CD8-positive, alpha-beta memory T cell (primary cell): ENCODE data around the gene GLMN. TPM values are rescaled to one million over a fixed set of nuclear protein-coding genes. Genes with fewer than 3 reads are reported as not detected.

Experiments used
- CTCF ChIA-PET: fragments of 350-600 bp; sonication (Branson Sonifier 250); formaldehyde crosslinking; loops from one replicate; lab custom pipeline; 2021; ENCODE audit warnings: antibody characterized with exemption; lab: Charles Lee
- POLR2A ChIA-PET: fragments of 350-600 bp; sonication (Branson Sonifier 250); formaldehyde crosslinking; loops from one replicate; lab custom pipeline; 2021; ENCODE audit warnings: antibody characterized with exemption; lab: Charles Lee
- DNase-seq, 5 donors: peaks; one replicate each; pipeline versions ENCODE4 v3.0.0 to v3.0.0-alpha.2; 2020 to 2022; ENCODE audit warnings: mixed read lengths in 1 of 5
- H3K27ac ChIP-seq: one replicate; pipeline ENCODE4 v1.7.0; 2013; ENCODE audit warnings: low read depth, mild to moderate bottlenecking, low read length, moderate library complexity
- H3K27me3 ChIP-seq: 2 replicates; pipeline ENCODE4 v1.7.0; 2013; ENCODE audit warnings: low read length, mild to moderate bottlenecking; ENCODE audit not compliant: insufficient read depth, poor library complexity, severe bottlenecking
- H3K36me3 ChIP-seq: 2 replicates; pipeline ENCODE4 v1.7.0; 2013; ENCODE audit warnings: mild to moderate bottlenecking, low read length, moderate library complexity; ENCODE audit not compliant: insufficient read depth
- H3K4me1 ChIP-seq: 2 replicates; pipeline ENCODE4 v1.7.0; 2013; ENCODE audit warnings: mild to moderate bottlenecking, low read length, moderate library complexity; ENCODE audit not compliant: insufficient read depth
- H3K4me3 ChIP-seq: 2 replicates; pipeline ENCODE4 v1.7.0; 2013; ENCODE audit warnings: mild to moderate bottlenecking, low read length
- H3K9me3 ChIP-seq: 2 replicates; pipeline ENCODE4 v1.7.0; 2013; ENCODE audit warnings: mild to moderate bottlenecking, low read length
- H3K27ac Mint-ChIP-seq, 8 donors: one replicate each; pipeline ENCODE4 v1.8.0; 2020 to 2021; ENCODE audit warnings: mixed read lengths in 8 of 8, mild to moderate bottlenecking in 6 of 8, inconsistent platforms in 3 of 8, moderate library complexity in 3 of 8
- H3K27me3 Mint-ChIP-seq, 2 donors: one replicate each; pipeline ENCODE4 v1.8.0; 2020 to 2021; ENCODE audit warnings: mixed read lengths in 2 of 2, mild to moderate bottlenecking in 1 of 2, moderate library complexity in 1 of 2
- H3K36me3 Mint-ChIP-seq, 3 donors: one replicate each; pipeline ENCODE4 v1.8.0; 2020 to 2021; ENCODE audit warnings: mixed read lengths in 3 of 3, inconsistent platforms in 1 of 3, mild to moderate bottlenecking in 1 of 3
- H3K4me1 Mint-ChIP-seq, 3 donors: one replicate each; pipeline ENCODE4 v1.8.0; 2020 to 2021; ENCODE audit warnings: mixed read lengths in 3 of 3, inconsistent platforms in 1 of 3, mild to moderate bottlenecking in 1 of 3
- H3K4me3 Mint-ChIP-seq, 7 donors: one replicate each; pipeline ENCODE4 v1.8.0; 2020 to 2021; ENCODE audit warnings: mixed read lengths in 7 of 7, mild to moderate bottlenecking in 6 of 7, moderate library complexity in 4 of 7, inconsistent platforms in 2 of 7
- H3K9me3 Mint-ChIP-seq, 5 donors: one replicate each; pipeline ENCODE4 v1.8.0; 2020 to 2022; ENCODE audit warnings: mixed read lengths in 5 of 5, mild to moderate bottlenecking in 3 of 5, moderate library complexity in 2 of 5, inconsistent platforms in 1 of 5
- polyA plus RNA-seq: library from polyadenylated mRNA; unstranded; fragments of 300-500 nt; fragmentation: Illumina TruSeq; gene quantifications from one replicate; pipeline ENCODE4 v1.2.3, GENCODE V29; 2021
- total RNA-seq, 2 experiments: library from RNA; stranded (reverse); gene quantifications; one replicate each; pipeline ENCODE4 v1.2.3, GENCODE V29; 2021

The GLMN gene
- total and polyA plus RNA-seq, 3 experiments from 2014 or later: 11.1 to 20.1 (median 20.1) TPM

DNA sequence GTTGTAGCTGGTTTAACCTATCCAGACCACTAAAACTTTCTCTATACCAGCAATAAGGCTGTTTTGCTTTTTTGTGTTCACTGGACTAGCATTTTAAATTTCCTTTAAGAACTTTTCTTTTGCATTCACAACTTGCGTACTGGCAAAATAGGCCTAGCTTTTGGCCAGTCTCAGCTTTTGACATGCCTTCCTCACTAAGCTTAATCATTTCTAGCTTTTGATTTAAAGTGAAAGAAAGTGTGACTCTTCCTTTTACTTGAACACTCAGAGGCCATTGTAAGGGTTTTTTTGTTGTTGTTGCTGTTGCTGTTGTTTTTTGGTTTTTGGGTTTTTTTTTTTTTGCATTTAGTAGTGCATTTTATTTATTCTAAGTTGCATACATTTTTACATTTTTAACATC lies 15.2 kb upstream of the GLMN start:
- Mint-ChIP-seq H3K36me3 (peaks cover 0 to 15% (median 3%) of the 10 kb centered on the region in 3 donors), H3K4me1 (peaks cover 66 to 81% (median 81%) of the 10 kb centered on the region in 3 donors), H3K27ac (peak overlapping the region; percentile 57 to 97 (median 88)), H3K4me3 (peak overlapping the region in 3 of 7 donors; percentile 5 to 47 (median 18)), H3K27me3 (no peaks in the 10 kb centered on the region), H3K9me3 (no peaks in the 10 kb centered on the region)
- POLR2A ChIA-PET: interaction anchor here (1.2 kb wide), 2 partner anchors 169 to 173 kb away, joined by 7 to 10 read pairs; partner anchors contain the start of gene GFI1
- Histone ChIP-seq H3K27ac (no peak overlapping the region), H3K36me3 (no peaks in the 10 kb centered on the region), H3K4me3 (no peak overlapping the region), H3K9me3 (no peaks in the 10 kb centered on the region), H3K27me3 (no peaks in the 10 kb centered on the region), H3K4me1 (peaks cover 66% of the 10 kb centered on the region)
- DNase-seq: no peak
- CTCF ChIA-PET: interaction anchor here (2.5 to 5.3 kb wide), 3 partner anchors 15 to 282 kb away, joined by 7 to 63 read pairs (median 7); partner anchors contain the start of gene GFI1

DNA sequence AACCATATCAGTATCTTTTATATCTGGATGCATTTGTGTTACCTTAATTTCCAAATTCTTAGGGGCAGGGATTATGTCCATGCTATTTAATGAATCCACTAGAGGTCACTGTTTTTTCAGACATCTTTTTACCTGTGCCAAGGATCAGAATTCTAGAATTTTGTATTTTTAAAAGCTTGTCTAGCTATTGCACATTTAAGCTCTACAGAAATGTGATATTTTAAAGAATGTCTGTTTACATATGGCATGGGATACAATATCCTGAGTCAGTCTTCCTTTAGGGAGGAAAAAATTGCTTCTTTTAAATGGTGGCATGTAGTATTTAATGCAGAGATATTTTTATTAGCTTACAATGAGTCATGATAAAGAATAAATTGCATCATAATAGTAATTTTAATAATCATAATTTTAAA lies 11.4 kb upstream of the GLMN start:
- H3K36me3 Mint-ChIP-seq: peaks cover 0 to 42% (median 12%) of the 10 kb centered on the region in 3 donors
- no peaks in the 10 kb centered on the region for H3K27me3 ChIP-seq

DNA sequence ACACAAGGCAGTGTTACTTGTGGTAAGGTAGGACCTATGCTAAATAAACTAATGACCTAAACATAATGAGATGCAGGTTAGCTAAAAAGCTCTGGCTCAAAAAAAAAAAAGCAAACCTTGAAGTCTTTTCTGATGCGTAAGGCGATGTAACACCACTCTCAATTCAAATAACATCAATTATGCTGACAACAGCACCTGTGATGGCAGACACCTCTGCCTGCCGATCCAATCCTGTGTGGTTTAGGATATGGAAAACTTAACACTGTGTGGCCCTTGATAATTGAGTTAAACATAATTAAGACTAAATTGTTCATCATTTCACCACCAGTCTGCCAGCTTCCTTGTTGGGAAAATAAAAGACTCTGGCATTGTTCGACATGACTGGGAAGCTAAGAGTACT lies 9.2 kb upstream of the GLMN start:
- H3K27ac Mint-ChIP-seq: peak overlapping the region in 2 of 8 donors; percentile 4 to 5
- no peak overlapping the region for H3K4me3 Mint-ChIP-seq
- H3K9me3 Mint-ChIP-seq: no peaks in the 10 kb centered on the region
- no peaks in the 10 kb centered on the region for H3K27me3 ChIP-seq
- peaks cover 14% of the 10 kb centered on the region for H3K4me1 ChIP-seq
- peaks cover 0 to 56% (median 12%) of the 10 kb centered on the region in 3 donors for H3K36me3 Mint-ChIP-seq
- H3K27me3 Mint-ChIP-seq: no peaks in the 10 kb centered on the region
- no peak overlapping the region for H3K4me3 ChIP-seq
- ChIA-PET CTCF (interaction anchor here (0.9 to 5.0 kb wide), 5 partner anchors 10 to 316 kb away, joined by 3 to 63 read pairs (median 4); partner anchors contain the start of gene GFI1), POLR2A (interaction anchor here (0.5 to 0.6 kb wide), 2 partner anchors 55 to 76 kb away, joined by 3 read pairs; no protein-coding TSS in a partner anchor)
- H3K4me1 Mint-ChIP-seq: peaks cover 18 to 26% (median 26%) of the 10 kb centered on the region in 3 donors
- no peak overlapping the region for H3K27ac ChIP-seq
- DNase-seq: no peak
- no peaks in the 10 kb centered on the region for H3K36me3 ChIP-seq
- no peaks in the 10 kb centered on the region for H3K9me3 ChIP-seq

More for the DNA sequence above, 11.4 kb upstream of the GLMN start:
- no peak overlapping the region for H3K27ac ChIP-seq
- no peak overlapping the region for H3K4me3 Mint-ChIP-seq
- POLR2A ChIA-PET: interaction anchor here (0.5 to 1.1 kb wide), 3 partner anchors 152 to 177 kb away, joined by 3 to 5 read pairs (median 3); partner anchors contain the start of gene GFI1
- H3K9me3 Mint-ChIP-seq: no peaks in the 10 kb centered on the region
- no peaks in the 10 kb centered on the region for H3K27me3 Mint-ChIP-seq
- no peaks in the 10 kb centered on the region for H3K36me3 ChIP-seq
- peaks cover 28% of the 10 kb centered on the region for H3K4me1 ChIP-seq
- no peaks in the 10 kb centered on the region for H3K9me3 ChIP-seq
- H3K4me3 ChIP-seq: no peak overlapping the region
- peak in 2 of 5 donors; percentile 29 to 31 for DNase-seq
- peak overlapping the region in 4 of 8 donors; percentile 3 to 66 (median 23) for H3K27ac Mint-ChIP-seq
- CTCF ChIA-PET: interaction anchor here (0.6 to 5.0 kb wide), 25 partner anchors 10 to 314 kb away, joined by 3 to 63 read pairs (median 4); partner anchors contain the start of gene GFI1
- H3K4me1 Mint-ChIP-seq: peaks cover 33 to 44% (median 44%) of the 10 kb centered on the region in 3 donors

DNA sequence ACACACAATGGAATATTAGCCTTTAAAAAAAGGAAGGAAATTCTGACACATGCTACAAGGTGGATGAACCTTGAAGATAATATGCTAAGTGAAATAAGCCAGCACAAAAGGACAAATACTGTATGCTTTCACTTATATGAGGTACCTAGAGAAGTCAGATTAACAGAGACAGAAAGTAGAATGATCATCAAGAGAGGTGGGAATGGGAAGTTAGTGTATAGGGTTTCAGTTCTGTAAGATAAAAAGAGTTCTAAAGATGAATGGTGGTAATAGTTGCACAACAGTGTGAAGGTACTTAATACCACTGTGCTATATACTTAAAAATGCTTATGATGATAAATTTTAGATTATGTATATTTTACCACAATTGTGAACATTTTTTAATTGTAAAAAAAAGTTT lies 7.2 kb upstream of the GLMN start:
- no peak overlapping the region for H3K4me3 ChIP-seq
- H3K27ac Mint-ChIP-seq: peak overlapping the region in 3 of 8 donors; percentile 0 to 81 (median 8)
- H3K36me3 Mint-ChIP-seq: peaks cover 0 to 60% (median 12%) of the 10 kb centered on the region in 3 donors
- no peak for DNase-seq
- no peak overlapping the region for H3K4me3 Mint-ChIP-seq
- ChIA-PET POLR2A (no interaction called here), CTCF (no interaction called here)
- no peaks in the 10 kb centered on the region for H3K36me3 ChIP-seq
- no peaks in the 10 kb centered on the region for H3K9me3 ChIP-seq
- H3K9me3 Mint-ChIP-seq: no peaks in the 10 kb centered on the region
- no peak overlapping the region for H3K27ac ChIP-seq
- no peaks in the 10 kb centered on the region for H3K27me3 Mint-ChIP-seq
- no peaks in the 10 kb centered on the region for H3K27me3 ChIP-seq
- H3K4me1 ChIP-seq: peaks cover 2% of the 10 kb centered on the region
- H3K4me1 Mint-ChIP-seq: peaks cover 11 to 18% (median 18%) of the 10 kb centered on the region in 3 donors

DNA sequence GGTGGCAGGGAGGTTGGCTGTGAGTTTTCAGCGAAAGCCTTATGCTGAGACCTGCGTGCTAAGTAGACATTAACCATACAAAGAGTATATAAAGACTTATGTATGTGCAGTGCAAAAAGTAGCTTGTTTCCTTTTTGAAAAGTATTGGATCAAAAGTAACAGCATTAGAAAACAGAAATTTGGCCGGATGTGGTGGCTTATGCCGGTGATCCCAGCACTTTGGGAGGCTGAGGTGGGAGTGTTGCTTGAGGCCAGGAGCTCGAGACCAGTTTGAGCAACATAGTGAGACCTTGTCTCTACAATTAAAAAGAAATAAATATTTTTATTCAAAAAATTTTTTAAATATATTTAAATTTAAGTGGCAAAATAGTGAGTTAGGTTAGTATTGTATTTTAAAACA lies 2.2 kb upstream of the GLMN start:
- no peaks in the 10 kb centered on the region for H3K9me3 Mint-ChIP-seq
- POLR2A ChIA-PET: no interaction called here

DNA sequence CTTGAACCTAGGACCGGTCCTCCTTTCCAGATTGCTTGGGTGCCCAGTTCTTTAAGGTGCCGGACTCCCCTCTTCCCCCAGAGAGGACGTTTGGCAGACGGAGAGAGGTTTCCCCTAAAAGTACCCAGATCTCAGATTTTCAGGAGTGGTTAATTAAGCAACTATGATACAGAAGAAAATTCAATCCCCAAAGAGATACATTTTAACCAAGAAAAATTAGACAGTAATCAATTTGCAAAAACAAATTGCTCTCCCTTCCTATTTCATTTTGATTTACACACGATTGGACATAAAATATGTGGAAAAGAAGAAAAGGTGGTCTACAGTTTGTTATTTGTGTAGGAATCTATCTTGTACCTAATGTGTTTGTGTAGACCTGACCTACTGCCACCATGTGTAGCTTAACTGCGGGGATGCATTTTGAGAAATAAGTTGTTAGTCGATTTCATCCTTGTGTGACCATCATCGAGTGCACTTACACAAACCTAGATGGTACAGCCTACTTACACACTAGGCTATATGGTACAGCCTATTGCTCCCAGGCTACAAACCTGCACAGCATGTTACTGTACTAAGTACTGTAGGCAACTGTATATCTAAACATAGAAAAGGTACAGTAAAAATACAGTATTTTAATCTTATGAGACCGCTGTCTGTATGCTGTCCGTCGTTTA lies 827 bp upstream of the GLMN start:
- peaks cover 20% of the 10 kb centered on the region for H3K4me1 ChIP-seq
- no peaks in the 10 kb centered on the region for H3K9me3 ChIP-seq
- peak overlapping the region; percentile 89 for H3K27ac ChIP-seq
- CTCF ChIA-PET: interaction anchor here (1.0 to 1.3 kb wide), 2 partner anchors 11 to 324 kb away, joined by 3 to 6 read pairs; no protein-coding TSS in a partner anchor
- DNase-seq: no peak
- no peaks in the 10 kb centered on the region for H3K27me3 ChIP-seq
- Mint-ChIP-seq H3K4me3 (peak overlapping the region; percentile 93 to 100 (median 98)), H3K27ac (peak overlapping the region; percentile 95 to 99 (median 97)), H3K4me1 (peaks cover 41 to 60% (median 60%) of the 10 kb centered on the region in 3 donors), H3K9me3 (no peaks in the 10 kb centered on the region), H3K27me3 (no peaks in the 10 kb centered on the region), H3K36me3 (peaks cover 0 to 54% (median 12%) of the 10 kb centered on the region in 3 donors)
- H3K36me3 ChIP-seq: no peaks in the 10 kb centered on the region
- POLR2A ChIA-PET: no interaction called here
- peak overlapping the region; percentile 91 for H3K4me3 ChIP-seq

More for the DNA sequence above, 2.2 kb upstream of the GLMN start:
- Histone ChIP-seq H3K4me3 (no peak overlapping the region), H3K36me3 (no peaks in the 10 kb centered on the region), H3K27ac (no peak overlapping the region), H3K4me1 (peaks cover 20% of the 10 kb centered on the region), H3K27me3 (no peaks in the 10 kb centered on the region), H3K9me3 (no peaks in the 10 kb centered on the region)
- Mint-ChIP-seq H3K27ac (peak overlapping the region in 1 of 8 donors; percentile 29), H3K4me1 (peaks cover 36 to 51% (median 50%) of the 10 kb centered on the region in 3 donors), H3K36me3 (peaks cover 0 to 54% (median 7%) of the 10 kb centered on the region in 3 donors), H3K4me3 (no peak overlapping the region), H3K27me3 (no peaks in the 10 kb centered on the region)
- CTCF ChIA-PET: interaction anchor here (0.8 to 1.4 kb wide), 3 partner anchors 9 to 304 kb away, joined by 3 to 6 read pairs (median 3); no protein-coding TSS in a partner anchor
- no peak for DNase-seq

DNA sequence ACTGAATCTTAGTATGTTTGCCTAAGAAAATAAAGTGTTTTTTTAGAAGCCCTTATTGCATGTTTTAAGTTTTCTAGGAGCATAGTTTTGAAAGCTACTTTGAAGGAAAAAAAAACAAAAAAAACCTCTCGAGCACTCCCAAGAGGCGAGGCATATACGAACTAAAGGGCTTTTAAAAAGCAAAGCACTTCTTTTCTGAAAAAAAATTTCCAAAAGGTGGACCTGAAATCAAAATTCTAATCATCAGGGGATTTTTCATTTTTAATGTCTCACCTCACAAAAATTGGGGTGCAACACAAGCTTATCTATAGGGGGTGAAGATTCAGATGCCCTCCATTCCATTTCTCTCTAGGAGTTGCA lies 594 bp downstream of the GLMN start:
- H3K27ac Mint-ChIP-seq: peak overlapping the region; percentile 95 to 99 (median 97)
- peaks cover 3 to 50% (median 15%) of the 10 kb centered on the region in 3 donors for H3K36me3 Mint-ChIP-seq
- H3K4me1 Mint-ChIP-seq: peaks cover 47 to 70% (median 63%) of the 10 kb centered on the region in 3 donors
- H3K27me3 Mint-ChIP-seq: no peaks in the 10 kb centered on the region
- Histone ChIP-seq H3K36me3 (peaks cover 6% of the 10 kb centered on the region), H3K4me1 (peaks cover 20% of the 10 kb centered on the region), H3K9me3 (no peaks in the 10 kb centered on the region), H3K27ac (peak overlapping the region; percentile 89), H3K4me3 (peak overlapping the region; percentile 91), H3K27me3 (no peaks in the 10 kb centered on the region)
- DNase-seq: no peak
- ChIA-PET POLR2A (interaction anchor here (0.7 to 1.3 kb wide), 3 partner anchors 20 to 21 kb away, joined by 3 to 4 read pairs (median 3); no protein-coding TSS in a partner anchor), CTCF (interaction anchor here (0.9 to 1.4 kb wide), 3 partner anchors 11 to 301 kb away, joined by 3 to 4 read pairs (median 3); no protein-coding TSS in a partner anchor)
- no peaks in the 10 kb centered on the region for H3K9me3 Mint-ChIP-seq
- peak overlapping the region; percentile 93 to 100 (median 98) for H3K4me3 Mint-ChIP-seq
